Hepatocyte (in vitro differentiated cells): Measurements from ENCODE around the gene POLR2A. TPM values are rescaled to one million over a fixed set of nuclear protein-coding genes. Genes with fewer than 3 reads are reported as not detected.
A peak's percentile ranks its signal among the peaks of the same experiment; 100 is the strongest.

Source experiments
- DNase-seq: peaks from one replicate; pipeline ENCODE4 v3.0.0-alpha.2; 2016; ENCODE audit warnings: low spot score
- H2AFZ ChIP-seq: fragments of 200-600 bp; sonication (generic); 2 replicates; pipeline ENCODE4 v1.6.0; 2016; ENCODE audit warnings: antibody characterized with exemption, mild to moderate bottlenecking
- H3K27ac ChIP-seq: fragments of 200-600 bp; sonication (generic); 2 replicates; pipeline ENCODE4 v1.5.1; 2016; ENCODE audit warnings: mild to moderate bottlenecking
- H3K27me3 ChIP-seq: fragments of 200-600 bp; sonication (generic); 2 replicates; pipeline ENCODE4 v1.6.1; 2016
- H3K36me3 ChIP-seq: fragments of 200-600 bp; sonication (generic); replicated peaks from 2 replicates; pipeline ENCODE4 v1.5.1; 2016; ENCODE audit warnings: low read depth; ENCODE audit not compliant: insufficient read depth
- H3K4me1 ChIP-seq: fragments of 200-600 bp; sonication (generic); 2 replicates; pipeline ENCODE4 v1.5.1; 2016; ENCODE audit warnings: mild to moderate bottlenecking, moderate library complexity; ENCODE audit not compliant: insufficient read depth
- H3K4me2 ChIP-seq: fragments of 200-600 bp; sonication (generic); 2 replicates; pipeline ENCODE4 v1.6.0; 2016
- H3K4me3 ChIP-seq: fragments of 200-600 bp; sonication (generic); 2 replicates; pipeline ENCODE4 v1.5.1; 2016; ENCODE audit warnings: mild to moderate bottlenecking
- H3K79me2 ChIP-seq: fragments of 200-600 bp; sonication (generic); 2 replicates; pipeline ENCODE4 v1.6.0; 2017; ENCODE audit warnings: mild to moderate bottlenecking
- H3K9me2 ChIP-seq: fragments of 200-600 bp; sonication (generic); replicated peaks from 2 replicates; pipeline ENCODE4 v1.6.0; 2017; ENCODE audit warnings: mild to moderate bottlenecking; ENCODE audit not compliant: insufficient read depth
- H3K9me3 ChIP-seq: fragments of 200-600 bp; sonication (generic); 2 replicates; pipeline ENCODE4 v1.5.1; 2016; ENCODE audit warnings: low read depth, mild to moderate bottlenecking
- H4K20me1 ChIP-seq: fragments of 200-600 bp; sonication (generic); 2 replicates; pipeline ENCODE4 v1.6.0; 2016; ENCODE audit warnings: mild to moderate bottlenecking; ENCODE audit not compliant: insufficient read depth, poor library complexity, severe bottlenecking
- EZH2 ChIP-seq: fragments of 200-600 bp; sonication (generic); IDR thresholded peaks from 2 replicates; pipeline ENCODE4 v1.6.1; 2016; ENCODE audit warnings: antibody characterized with exemption, mild to moderate bottlenecking, borderline replicate concordance
- EZH2phosphoT487 ChIP-seq: fragments of 200-600 bp; sonication (generic); IDR thresholded peaks from one replicate; pipeline ENCODE4 v1.6.1; 2018; ENCODE audit warnings: antibody characterized with exemption, mild to moderate bottlenecking, low read depth, moderate library complexity; ENCODE audit not compliant: unreplicated experiment, severe bottlenecking
- WGBS: methylation state at CpG from one replicate; pipeline ENCODE4 v1.1.6; 2016; ENCODE audit warnings: low lambda C conversion rate; ENCODE audit errors: missing lambda C conversion rate; 5-methylcytosine and 5-hydroxymethylcytosine counted together
- polyA plus RNA-seq: library from polyadenylated mRNA; unstranded; fragments of >200 nt; fragmentation: Nextera tagmentation; extraction: Ambion mirVana; gene quantifications from 2 replicates; pipeline ENCODE4 v1.2.1, GENCODE V29; 2016
- total RNA-seq: library from RNA; depleted of rRNA; stranded (reverse); fragments of >200 nt; gene quantifications from 2 replicates; pipeline ENCODE4 v1.2.3, GENCODE V29; 2014
- TF ChIP-seq, protein P1 (sequence below): fragments of 200-600 bp; sonication (generic); IDR thresholded peaks from 2 replicates; pipeline ENCODE4 v1.5.1; 2016; ENCODE audit warnings: antibody characterized with exemption, mild to moderate bottlenecking; ENCODE audit not compliant: poor library complexity

The POLR2A gene
- total and polyA plus RNA-seq, 2 experiments from 2014 or later: 74.5 to 96.3 TPM

DNA sequence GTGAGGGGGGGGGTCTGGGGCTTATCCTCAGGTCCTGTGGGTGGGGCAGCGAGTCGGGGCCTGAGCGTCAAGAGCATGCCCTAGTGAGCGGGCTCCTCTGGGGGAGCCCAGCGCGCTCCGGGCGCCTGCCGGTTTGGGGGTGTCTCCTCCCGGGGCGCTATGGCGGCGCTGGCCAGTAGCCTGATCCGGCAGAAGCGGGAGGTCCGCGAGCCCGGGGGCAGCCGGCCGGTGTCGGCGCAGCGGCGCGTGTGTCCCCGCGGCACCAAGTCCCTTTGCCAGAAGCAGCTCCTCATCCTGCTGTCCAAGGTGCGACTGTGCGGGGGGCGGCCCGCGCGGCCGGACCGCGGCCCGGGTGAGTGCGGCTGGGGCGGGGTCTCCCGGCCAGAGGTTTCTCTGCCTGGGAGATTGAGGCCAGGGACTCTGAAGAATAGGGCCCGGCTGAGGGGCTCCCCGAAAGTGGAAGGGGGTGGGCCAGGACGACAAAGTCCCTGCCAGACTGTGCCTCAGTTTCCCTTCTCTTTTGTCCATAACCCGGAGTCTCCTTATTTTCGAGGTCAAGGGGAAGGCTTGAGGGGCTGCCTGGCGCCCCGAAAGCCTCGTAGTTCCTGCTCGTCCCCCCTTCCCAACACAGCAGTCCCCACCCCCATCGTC is 44.6 kb upstream of the POLR2A start, which contains the start of gene FGF11:
Gene FGF11, plus strand, starts transcription at position 51 of the 651 bp plus-strand sequence. Its CDS starts 109 bp downstream, at position 160.
- Histone ChIP-seq H3K4me1 (peaks cover 50% of the 10 kb centered on the region), H3K9me3 (no peaks in the 10 kb centered on the region), H2AFZ (peak within 1 kb of the TSS; percentile 55), H3K4me3 (peak within 1 kb of the TSS; percentile 75), H3K9me2 (no peaks in the 10 kb centered on the region), H3K27me3 (peaks cover 29% of the 10 kb centered on the region), H3K27ac (peak within 1 kb of the TSS; percentile 49), H3K79me2 (peaks cover 2% of the 10 kb centered on the region), H3K4me2 (peak within 1 kb of the TSS; percentile 99), H4K20me1 (no peaks in the 10 kb centered on the region), H3K36me3 (no peaks in the 10 kb centered on the region)
- TF ChIP-seq, protein P1, sequence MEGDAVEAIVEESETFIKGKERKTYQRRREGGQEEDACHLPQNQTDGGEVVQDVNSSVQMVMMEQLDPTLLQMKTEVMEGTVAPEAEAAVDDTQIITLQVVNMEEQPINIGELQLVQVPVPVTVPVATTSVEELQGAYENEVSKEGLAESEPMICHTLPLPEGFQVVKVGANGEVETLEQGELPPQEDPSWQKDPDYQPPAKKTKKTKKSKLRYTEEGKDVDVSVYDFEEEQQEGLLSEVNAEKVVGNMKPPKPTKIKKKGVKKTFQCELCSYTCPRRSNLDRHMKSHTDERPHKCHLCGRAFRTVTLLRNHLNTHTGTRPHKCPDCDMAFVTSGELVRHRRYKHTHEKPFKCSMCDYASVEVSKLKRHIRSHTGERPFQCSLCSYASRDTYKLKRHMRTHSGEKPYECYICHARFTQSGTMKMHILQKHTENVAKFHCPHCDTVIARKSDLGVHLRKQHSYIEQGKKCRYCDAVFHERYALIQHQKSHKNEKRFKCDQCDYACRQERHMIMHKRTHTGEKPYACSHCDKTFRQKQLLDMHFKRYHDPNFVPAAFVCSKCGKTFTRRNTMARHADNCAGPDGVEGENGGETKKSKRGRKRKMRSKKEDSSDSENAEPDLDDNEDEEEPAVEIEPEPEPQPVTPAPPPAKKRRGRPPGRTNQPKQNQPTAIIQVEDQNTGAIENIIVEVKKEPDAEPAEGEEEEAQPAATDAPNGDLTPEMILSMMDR: no peak
- TF ChIP-seq EZH2 (no peak), EZH2phosphoT487 (no peak)
- peak; percentile 40 for DNase-seq
- WGBS: 2% methylated on average over 42 of the region's 50 CpGs

DNA sequence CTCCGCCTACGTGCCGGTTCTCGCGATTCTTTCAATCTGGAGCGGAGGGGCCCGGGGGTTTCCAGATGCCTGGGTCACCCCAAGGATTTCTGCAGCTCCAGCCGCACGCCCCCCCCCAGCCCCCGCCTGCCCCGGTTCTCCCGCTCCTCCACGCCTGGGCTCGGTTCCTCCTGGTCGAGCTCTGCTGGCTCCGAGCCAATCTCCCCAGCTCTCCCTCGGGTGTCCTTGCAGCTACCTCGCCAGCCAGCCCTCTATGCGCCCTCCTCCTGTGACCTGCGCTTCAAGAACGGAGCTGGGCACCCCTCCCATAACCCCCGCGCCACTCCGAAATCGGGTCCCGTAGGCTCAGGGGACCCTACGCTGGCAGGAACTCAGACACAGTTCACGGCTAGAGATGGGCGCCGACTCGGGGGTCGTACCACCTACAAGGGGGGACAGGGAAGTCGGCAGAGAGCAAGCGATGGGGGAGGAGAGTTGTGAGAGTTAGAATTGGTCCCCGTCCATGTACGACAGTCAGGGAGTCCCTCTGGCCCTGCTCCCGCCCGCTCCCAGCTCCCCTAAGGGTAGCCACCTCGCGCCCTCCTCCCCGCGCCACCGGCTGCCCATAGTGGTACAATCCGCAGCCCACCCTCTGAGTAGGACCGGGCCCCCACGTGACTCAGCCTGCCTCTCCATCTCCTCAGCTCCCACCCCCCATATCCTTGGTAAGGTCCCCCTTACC is 43.9 kb upstream of the POLR2A start:
- no peaks in the 10 kb centered on the region for H3K9me2 ChIP-seq
- H3K27me3 ChIP-seq: peaks cover 29% of the 10 kb centered on the region
- H3K4me1 ChIP-seq: peaks cover 53% of the 10 kb centered on the region
- under 1% methylated on average over 25 of the region's 46 CpGs for WGBS
- H3K4me2 ChIP-seq: peak overlapping the region; percentile 99
- H3K4me3 ChIP-seq: peak overlapping the region; percentile 75
- no peaks in the 10 kb centered on the region for H3K9me3 ChIP-seq
- H3K79me2 ChIP-seq: peaks cover 2% of the 10 kb centered on the region
- TF ChIP-seq EZH2 (peak; percentile 2), EZH2phosphoT487 (no peak)
- TF ChIP-seq, protein P1: no peak
- H4K20me1 ChIP-seq: no peaks in the 10 kb centered on the region
- no peaks in the 10 kb centered on the region for H3K36me3 ChIP-seq
- peak; percentile 78 for DNase-seq
- H2AFZ ChIP-seq: peak overlapping the region; percentile 55
- peak overlapping the region; percentile 49 for H3K27ac ChIP-seq

DNA sequence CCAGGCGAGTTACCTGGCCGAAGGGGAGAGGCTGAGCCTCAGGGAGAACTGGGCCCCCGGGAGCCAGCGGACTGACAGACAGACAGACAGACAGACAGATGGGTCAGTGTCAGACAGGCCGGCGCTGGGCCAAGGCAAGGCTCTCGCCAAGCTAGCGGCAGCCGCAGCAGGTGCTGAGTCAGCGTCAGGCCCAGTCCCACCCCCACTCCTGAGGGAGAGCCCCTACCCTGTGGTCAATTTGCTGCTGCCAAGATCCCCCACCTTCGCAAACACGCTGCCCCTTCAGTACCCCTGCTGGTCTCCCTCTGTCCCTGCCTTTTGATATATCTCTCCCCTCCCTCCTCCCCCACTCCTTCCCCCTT is 43.4 kb upstream of the POLR2A start:
- peak overlapping the region; percentile 99 for H3K4me2 ChIP-seq
- 3% methylated on average over 10 of the region's 12 CpGs for WGBS
- peaks cover 53% of the 10 kb centered on the region for H3K4me1 ChIP-seq
- TF ChIP-seq, protein P1: no peak
- TF ChIP-seq EZH2phosphoT487: no peak
- TF ChIP-seq EZH2: no peak
- peak overlapping the region; percentile 75 for H3K4me3 ChIP-seq
- H3K27me3 ChIP-seq: peaks cover 29% of the 10 kb centered on the region
- H3K9me2 ChIP-seq: no peaks in the 10 kb centered on the region
- H3K27ac ChIP-seq: peak overlapping the region; percentile 49
- no peaks in the 10 kb centered on the region for H3K36me3 ChIP-seq
- H4K20me1 ChIP-seq: no peaks in the 10 kb centered on the region
- DNase-seq: peak; percentile 67
- H3K79me2 ChIP-seq: peaks cover 2% of the 10 kb centered on the region
- no peak overlapping the region for H2AFZ ChIP-seq
- H3K9me3 ChIP-seq: no peaks in the 10 kb centered on the region
